Measurements from ENCODE around the gene EML4.

- TF ChIP-seq CTCF (conservative IDR thresholded peaks at IDR 0.05; ENCODE audit: low read length) (no peak), EZH2phosphoT487 (IDR thresholded peaks at IDR 0.05; ENCODE audit: borderline replicate concordance) (no peak)
Observed at GRCh38 chr2:42132191-42132965, 36.8 kb upstream of the EML4 start.
